WTC11 (cell line): ENCODE results near the gene SYNRG.

ENCODE experiments used
- JUN ChIP-seq: sonication (generic); formaldehyde crosslinking; IDR thresholded peaks from 2 replicates; pipeline ENCODE4 v1.8.0; 2023; ENCODE audit warnings: mild to moderate bottlenecking, missing genetic modification reagents
- MXD4 ChIP-seq: fragments of 250-450 bp; sonication (Bioruptor Pico); IDR thresholded peaks from 2 replicates; pipeline ENCODE4 v1.8.0; 2021; ENCODE audit warnings: mild to moderate bottlenecking, moderate library complexity, borderline replicate concordance
- NFYB ChIP-seq: sonication (generic); formaldehyde crosslinking; conservative IDR thresholded peaks from 2 replicates; pipeline ENCODE4 v1.8.0; 2022; ENCODE audit warnings: low read depth, missing genetic modification reagents
- SP1 ChIP-seq: sonication (generic); formaldehyde crosslinking; conservative IDR thresholded peaks from 2 replicates; pipeline ENCODE4 v1.8.1; 2022; ENCODE audit warnings: missing genetic modification reagents
- TEAD4 ChIP-seq: sonication (generic); formaldehyde crosslinking; IDR thresholded peaks from 2 replicates; pipeline ENCODE4 v1.8.0; 2022; ENCODE audit warnings: mild to moderate bottlenecking, missing genetic modification reagents
- TP53 ChIP-seq: sonication (generic); formaldehyde crosslinking; IDR thresholded peaks from 2 replicates; pipeline ENCODE4 v1.8.1; 2023; ENCODE audit warnings: mild to moderate bottlenecking, missing genetic modification reagents
- ZNF232 ChIP-seq: sonication (generic); formaldehyde crosslinking; IDR thresholded peaks from 2 replicates; pipeline ENCODE4 v1.8.0; 2022; ENCODE audit warnings: mild to moderate bottlenecking, missing genetic modification reagents
- ZNF317 ChIP-seq: sonication (generic); formaldehyde crosslinking; IDR thresholded peaks from 2 replicates; pipeline ENCODE4 v1.8.1; 2023; ENCODE audit warnings: low read depth, mild to moderate bottlenecking, moderate library complexity, missing genetic modification reagents, borderline replicate concordance
- ZNF423 ChIP-seq: fragments of 250-450 bp; sonication (Bioruptor Pico); IDR thresholded peaks from 2 replicates; pipeline ENCODE4 v2.1.2; 2022; ENCODE audit warnings: mild to moderate bottlenecking, moderate library complexity
- TF ChIP-seq, protein P1 (sequence below): fragments of 200-600 bp; IDR thresholded peaks from 2 replicates; pipeline ENCODE4 v1.8.0; 2022; ENCODE audit warnings: antibody characterized with exemption
- TF ChIP-seq, protein P2 (sequence below): sonication (generic); formaldehyde crosslinking; IDR thresholded peaks from 2 replicates; pipeline ENCODE4 v1.8.0; 2022; ENCODE audit warnings: mild to moderate bottlenecking, missing genetic modification reagents
- TF ChIP-seq, protein P3 (sequence below): sonication (generic); formaldehyde crosslinking; conservative IDR thresholded peaks from 2 replicates; pipeline ENCODE4 v1.8.1; 2022; ENCODE audit warnings: mild to moderate bottlenecking, missing genetic modification reagents

DNA sequence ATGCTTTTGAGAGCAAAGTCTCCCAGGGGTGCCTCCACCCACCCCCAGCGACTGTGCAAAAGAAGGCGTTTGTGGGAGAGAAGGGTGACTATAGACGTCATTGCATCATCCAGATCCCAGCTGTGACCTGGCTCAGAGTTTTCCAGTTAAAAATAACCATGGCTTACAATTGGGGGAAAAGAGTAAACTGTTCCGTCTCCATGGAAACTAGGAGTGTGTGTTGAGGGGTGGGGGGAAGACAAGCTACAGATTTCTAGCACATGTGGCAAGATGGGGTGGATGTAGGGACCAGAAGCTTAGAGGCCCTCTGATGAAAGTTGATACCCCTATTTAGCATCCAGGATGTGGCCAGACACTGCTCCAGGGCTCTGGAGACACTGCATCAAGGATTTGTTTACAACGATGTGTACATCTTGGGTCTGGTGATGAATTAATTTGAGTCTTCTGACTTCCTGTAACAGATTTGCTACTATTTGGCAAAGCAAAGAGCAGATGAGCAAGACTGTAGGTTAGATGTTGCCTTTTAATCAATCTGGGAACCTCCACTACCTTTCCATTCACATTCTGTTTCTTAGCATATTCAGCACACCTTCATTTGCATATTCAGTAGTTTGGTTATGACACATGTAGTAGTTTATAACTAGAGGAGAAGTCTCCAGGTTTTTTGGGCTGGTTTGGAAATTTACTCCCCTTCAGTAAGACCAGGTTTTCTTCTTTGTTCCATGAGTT is 125.7 kb downstream of the SYNRG start:
- TF ChIP-seq, protein P1, sequence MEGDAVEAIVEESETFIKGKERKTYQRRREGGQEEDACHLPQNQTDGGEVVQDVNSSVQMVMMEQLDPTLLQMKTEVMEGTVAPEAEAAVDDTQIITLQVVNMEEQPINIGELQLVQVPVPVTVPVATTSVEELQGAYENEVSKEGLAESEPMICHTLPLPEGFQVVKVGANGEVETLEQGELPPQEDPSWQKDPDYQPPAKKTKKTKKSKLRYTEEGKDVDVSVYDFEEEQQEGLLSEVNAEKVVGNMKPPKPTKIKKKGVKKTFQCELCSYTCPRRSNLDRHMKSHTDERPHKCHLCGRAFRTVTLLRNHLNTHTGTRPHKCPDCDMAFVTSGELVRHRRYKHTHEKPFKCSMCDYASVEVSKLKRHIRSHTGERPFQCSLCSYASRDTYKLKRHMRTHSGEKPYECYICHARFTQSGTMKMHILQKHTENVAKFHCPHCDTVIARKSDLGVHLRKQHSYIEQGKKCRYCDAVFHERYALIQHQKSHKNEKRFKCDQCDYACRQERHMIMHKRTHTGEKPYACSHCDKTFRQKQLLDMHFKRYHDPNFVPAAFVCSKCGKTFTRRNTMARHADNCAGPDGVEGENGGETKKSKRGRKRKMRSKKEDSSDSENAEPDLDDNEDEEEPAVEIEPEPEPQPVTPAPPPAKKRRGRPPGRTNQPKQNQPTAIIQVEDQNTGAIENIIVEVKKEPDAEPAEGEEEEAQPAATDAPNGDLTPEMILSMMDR, result no peak
- TF ChIP-seq NFYB (CRISPR knock-in tag) (no peak), ZNF423 (CRISPR knock-in tag) (peak; percentile 27; the same call in 1 of the 2 replicates), JUN (no peak), SP1 (CRISPR knock-in tag) (no peak), ZNF317 (CRISPR knock-in tag) (no peak), ZNF232 (CRISPR knock-in tag) (no peak), MXD4 (CRISPR knock-in tag) (no peak), TEAD4 (CRISPR knock-in tag) (no peak), TP53 (no peak)
- TF ChIP-seq, protein P2, sequence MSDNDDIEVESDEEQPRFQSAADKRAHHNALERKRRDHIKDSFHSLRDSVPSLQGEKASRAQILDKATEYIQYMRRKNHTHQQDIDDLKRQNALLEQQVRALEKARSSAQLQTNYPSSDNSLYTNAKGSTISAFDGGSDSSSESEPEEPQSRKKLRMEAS (CRISPR knock-in tag), result no peak
- TF ChIP-seq, protein P3, sequence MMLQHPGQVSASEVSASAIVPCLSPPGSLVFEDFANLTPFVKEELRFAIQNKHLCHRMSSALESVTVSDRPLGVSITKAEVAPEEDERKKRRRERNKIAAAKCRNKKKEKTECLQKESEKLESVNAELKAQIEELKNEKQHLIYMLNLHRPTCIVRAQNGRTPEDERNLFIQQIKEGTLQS (CRISPR knock-in tag), result no peak
